ENCODE measurements around the gene ZNF683. TPM values are rescaled to one million over a fixed set of nuclear protein-coding genes. Genes with fewer than 3 reads are reported as not detected.
"Not testable (repeated sequence)": the region's sequence is repeated elsewhere in the genome, so short reads cannot be mapped to it uniquely, and the experiment has no call there.

The ZNF683 gene
- total RNA-seq: under 1 TPM in 1 of 2 donors, not detected in 1; 0.40 TPM
- under 1 TPM; 0.17 to 0.55 TPM for polyA plus RNA-seq
- long read RNA-seq, donor 1: 0 reads
- long read RNA-seq, donor 2: 0 reads
- long read RNA-seq, donor 3: 0 reads
- long read RNA-seq, donor 4: 0 reads
- long read RNA-seq, donor 5: 0 reads

- not testable (repeated sequence) for H3K36me3 ChIP-seq (ENCODE audit: control insufficient read depth in 4 of 4, insufficient read depth in 4 of 4, low read length in 4 of 4); ATAC-seq (ENCODE audit: insufficient read depth, low FRiP score); DNase-seq; H3K4me1 ChIP-seq (ENCODE audit: control insufficient read depth in 5 of 5, insufficient read depth in 5 of 5, low read length in 5 of 5); H3K4me3 ChIP-seq; H3K27ac ChIP-seq (ENCODE audit: low read depth in 1 of 2, low read length in 1 of 2); H3K9ac ChIP-seq (ENCODE audit: insufficient read depth in 1 of 2, low read length in 2 of 2); H3K27me3 ChIP-seq (ENCODE audit: control insufficient read depth in 3 of 3, insufficient read depth in 3 of 3, low read length in 2 of 3); H3K9me3 ChIP-seq (ENCODE audit: control insufficient read depth in 4 of 4, insufficient read depth in 3 of 4, low read length in 3 of 4)
- 53 to 64% methylated on average over 3 of the region's 3 CpGs for WGBS, 2 donors
These were observed at the start of gene ZNF683 for GRCh38 chr1:26372611-26373010. Gene ZNF683, minus strand, starts transcription at chr1:26372750. Its CDS starts 4,179 bp downstream, at chr1:26368571.

DNA sequence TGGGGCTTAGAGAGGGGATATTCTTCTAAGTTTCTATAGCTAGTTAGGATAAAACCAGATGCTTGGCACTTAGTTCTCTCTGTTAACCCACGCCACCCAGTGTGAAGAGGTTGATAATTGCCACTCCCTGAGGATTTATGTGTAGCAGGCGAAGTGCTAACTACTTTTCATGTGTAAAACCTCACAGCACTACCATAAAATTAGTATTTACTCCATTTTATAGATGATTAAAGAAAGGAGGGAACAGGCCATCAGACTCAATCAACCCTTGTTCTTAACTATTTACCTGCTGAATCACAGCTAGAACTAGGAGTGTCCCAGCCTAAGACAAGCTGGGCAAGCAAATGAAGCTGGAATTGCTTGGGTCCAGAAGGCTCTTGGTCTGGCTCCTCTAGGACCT is 46.9 kb upstream of the ZNF683 start:
- Histone ChIP-seq H3K27me3 (ENCODE audit: control insufficient read depth in 3 of 3, insufficient read depth in 3 of 3, low read length in 2 of 3) (peaks cover 0 to 9% (median 5%) of the 10 kb centered on the region in 3 donors), H3K4me3 (no peak overlapping the region), H3K27ac (ENCODE audit: low read depth in 1 of 2, low read length in 1 of 2) (no peak overlapping the region), H3K36me3 (ENCODE audit: control insufficient read depth in 4 of 4, insufficient read depth in 4 of 4, low read length in 4 of 4) (no peaks in the 10 kb centered on the region), H3K9me3 (ENCODE audit: control insufficient read depth in 4 of 4, insufficient read depth in 3 of 4, low read length in 3 of 4) (no peaks in the 10 kb centered on the region), H3K4me1 (ENCODE audit: control insufficient read depth in 5 of 5, insufficient read depth in 5 of 5, low read length in 5 of 5) (no peaks in the 10 kb centered on the region), H3K9ac (ENCODE audit: insufficient read depth in 1 of 2, low read length in 2 of 2) (no peak overlapping the region)
- ATAC-seq (ENCODE audit: insufficient read depth, low FRiP score) (no peak), DNase-seq (no peak)
- TF ChIP-seq, protein P1, sequence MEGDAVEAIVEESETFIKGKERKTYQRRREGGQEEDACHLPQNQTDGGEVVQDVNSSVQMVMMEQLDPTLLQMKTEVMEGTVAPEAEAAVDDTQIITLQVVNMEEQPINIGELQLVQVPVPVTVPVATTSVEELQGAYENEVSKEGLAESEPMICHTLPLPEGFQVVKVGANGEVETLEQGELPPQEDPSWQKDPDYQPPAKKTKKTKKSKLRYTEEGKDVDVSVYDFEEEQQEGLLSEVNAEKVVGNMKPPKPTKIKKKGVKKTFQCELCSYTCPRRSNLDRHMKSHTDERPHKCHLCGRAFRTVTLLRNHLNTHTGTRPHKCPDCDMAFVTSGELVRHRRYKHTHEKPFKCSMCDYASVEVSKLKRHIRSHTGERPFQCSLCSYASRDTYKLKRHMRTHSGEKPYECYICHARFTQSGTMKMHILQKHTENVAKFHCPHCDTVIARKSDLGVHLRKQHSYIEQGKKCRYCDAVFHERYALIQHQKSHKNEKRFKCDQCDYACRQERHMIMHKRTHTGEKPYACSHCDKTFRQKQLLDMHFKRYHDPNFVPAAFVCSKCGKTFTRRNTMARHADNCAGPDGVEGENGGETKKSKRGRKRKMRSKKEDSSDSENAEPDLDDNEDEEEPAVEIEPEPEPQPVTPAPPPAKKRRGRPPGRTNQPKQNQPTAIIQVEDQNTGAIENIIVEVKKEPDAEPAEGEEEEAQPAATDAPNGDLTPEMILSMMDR (IDR thresholded peaks at IDR 0.05; ENCODE audit: control extremely low read depth, extremely low read depth): no peak
- WGBS, 2 donors: 70 to 94% methylated on average over 2 of the region's 2 CpGs

GRCh38 chr1:26418865-26419349 is 46.4 kb upstream of the ZNF683 start:
- 24 to 48% methylated on average over 5 of the region's 5 CpGs for WGBS, 2 donors
- TF ChIP-seq, protein P1 (IDR thresholded peaks at IDR 0.05; ENCODE audit: control extremely low read depth, extremely low read depth): no peak
- Histone ChIP-seq H3K4me1 (ENCODE audit: control insufficient read depth in 5 of 5, insufficient read depth in 5 of 5, low read length in 5 of 5) (no peaks in the 10 kb centered on the region), H3K36me3 (ENCODE audit: control insufficient read depth in 4 of 4, insufficient read depth in 4 of 4, low read length in 4 of 4) (no peaks in the 10 kb centered on the region), H3K27me3 (ENCODE audit: control insufficient read depth in 3 of 3, insufficient read depth in 3 of 3, low read length in 2 of 3) (peaks cover 0 to 12% (median 11%) of the 10 kb centered on the region in 3 donors), H3K4me3 (no peak overlapping the region), H3K9ac (ENCODE audit: insufficient read depth in 1 of 2, low read length in 2 of 2) (no peak overlapping the region), H3K27ac (ENCODE audit: low read depth in 1 of 2, low read length in 1 of 2) (no peak overlapping the region), H3K9me3 (ENCODE audit: control insufficient read depth in 4 of 4, insufficient read depth in 3 of 4, low read length in 3 of 4) (no peaks in the 10 kb centered on the region)
- no peak for ATAC-seq (ENCODE audit: insufficient read depth, low FRiP score)
- DNase-seq: no peak

DNA sequence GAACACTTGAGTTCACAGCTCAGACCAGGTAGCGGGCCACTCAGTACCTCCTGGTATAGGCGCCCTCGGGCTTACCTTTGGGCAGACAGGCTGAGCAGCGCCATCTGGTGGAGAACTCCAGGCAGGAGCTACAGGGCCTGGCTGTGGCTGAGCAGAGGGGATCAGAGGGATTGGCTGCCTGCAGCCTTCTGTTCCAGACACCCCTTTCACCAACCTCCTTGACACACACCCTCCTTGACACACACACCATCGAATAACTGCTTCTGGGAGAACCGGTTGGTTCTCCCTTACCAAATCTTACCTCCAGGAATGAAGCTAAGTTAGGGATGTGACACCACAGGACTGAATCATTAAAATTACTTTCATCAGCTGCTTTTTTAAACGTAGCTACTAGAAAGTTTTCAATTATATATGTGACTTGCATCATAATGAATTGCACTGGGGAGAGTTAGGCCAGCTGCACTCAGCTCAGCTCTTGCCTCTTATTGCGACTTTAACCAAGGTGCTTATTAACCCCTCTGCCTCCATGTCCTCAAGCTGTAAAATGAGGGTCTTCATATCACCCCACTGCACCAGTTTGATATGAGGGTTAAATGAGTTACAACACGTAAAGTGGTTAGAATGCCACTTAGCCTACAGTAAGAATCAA is 44.7 kb upstream of the ZNF683 start:
- Histone ChIP-seq H3K9me3 (ENCODE audit: control insufficient read depth in 4 of 4, insufficient read depth in 3 of 4, low read length in 3 of 4) (no peaks in the 10 kb centered on the region), H3K27me3 (ENCODE audit: control insufficient read depth in 3 of 3, insufficient read depth in 3 of 3, low read length in 2 of 3) (peaks cover 0 to 27% (median 25%) of the 10 kb centered on the region in 3 donors), H3K4me1 (ENCODE audit: control insufficient read depth in 5 of 5, insufficient read depth in 5 of 5, low read length in 5 of 5) (no peaks in the 10 kb centered on the region), H3K36me3 (ENCODE audit: control insufficient read depth in 4 of 4, insufficient read depth in 4 of 4, low read length in 4 of 4) (no peaks in the 10 kb centered on the region), H3K4me3 (no peak overlapping the region), H3K9ac (ENCODE audit: insufficient read depth in 1 of 2, low read length in 2 of 2) (no peak overlapping the region), H3K27ac (ENCODE audit: low read depth in 1 of 2, low read length in 1 of 2) (no peak overlapping the region)
- peak; percentile 85 for ATAC-seq (ENCODE audit: insufficient read depth, low FRiP score)
- TF ChIP-seq, protein P1 (IDR thresholded peaks at IDR 0.05; ENCODE audit: control extremely low read depth, extremely low read depth): peak; percentile 64
- DNase-seq: peak; percentile 50 to 78 (median 65)
- WGBS, 2 donors: 23 to 29% methylated on average over 9 of the region's 9 CpGs

Measured in lung (tissue), 16 donors.